ENCODE results near the gene ITGBL1. TPM values are rescaled to one million over a fixed set of nuclear protein-coding genes. Genes with fewer than 3 reads are reported as not detected.

ITGBL1 gene
- total RNA-seq, 1 experiment from 2014 or later = not detected

DNA sequence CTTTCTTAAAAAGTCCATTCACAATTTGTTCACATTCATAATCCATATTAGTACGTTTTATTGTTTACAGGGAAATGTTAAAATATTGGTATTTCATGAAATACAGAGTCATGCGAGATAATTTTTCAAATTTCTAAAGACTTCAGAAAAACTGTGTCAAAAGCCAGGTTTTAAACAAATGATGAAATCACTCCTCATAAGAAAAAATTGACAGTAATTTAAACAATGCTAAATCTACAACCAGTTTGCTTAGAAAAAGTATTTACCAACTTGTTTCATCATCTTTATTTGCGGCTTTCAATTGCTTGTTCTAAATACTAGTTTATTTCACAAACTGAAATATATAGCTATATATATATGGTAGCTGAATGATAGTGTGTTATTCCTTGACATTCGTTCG is 35.0 kb upstream of the ITGBL1 start:
- no peaks in the 10 kb centered on the region for H3K4me1 Mint-ChIP-seq (ENCODE audit: low read depth, unreplicated experiment)
- no peak for DNase-seq
- no TSS peak for BruUV-seq (replicated peaks)
- CTCF ChIA-PET = no interaction called here
- TF ChIP-seq, protein P1, sequence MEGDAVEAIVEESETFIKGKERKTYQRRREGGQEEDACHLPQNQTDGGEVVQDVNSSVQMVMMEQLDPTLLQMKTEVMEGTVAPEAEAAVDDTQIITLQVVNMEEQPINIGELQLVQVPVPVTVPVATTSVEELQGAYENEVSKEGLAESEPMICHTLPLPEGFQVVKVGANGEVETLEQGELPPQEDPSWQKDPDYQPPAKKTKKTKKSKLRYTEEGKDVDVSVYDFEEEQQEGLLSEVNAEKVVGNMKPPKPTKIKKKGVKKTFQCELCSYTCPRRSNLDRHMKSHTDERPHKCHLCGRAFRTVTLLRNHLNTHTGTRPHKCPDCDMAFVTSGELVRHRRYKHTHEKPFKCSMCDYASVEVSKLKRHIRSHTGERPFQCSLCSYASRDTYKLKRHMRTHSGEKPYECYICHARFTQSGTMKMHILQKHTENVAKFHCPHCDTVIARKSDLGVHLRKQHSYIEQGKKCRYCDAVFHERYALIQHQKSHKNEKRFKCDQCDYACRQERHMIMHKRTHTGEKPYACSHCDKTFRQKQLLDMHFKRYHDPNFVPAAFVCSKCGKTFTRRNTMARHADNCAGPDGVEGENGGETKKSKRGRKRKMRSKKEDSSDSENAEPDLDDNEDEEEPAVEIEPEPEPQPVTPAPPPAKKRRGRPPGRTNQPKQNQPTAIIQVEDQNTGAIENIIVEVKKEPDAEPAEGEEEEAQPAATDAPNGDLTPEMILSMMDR (IDR thresholded peaks at IDR 0.05; ENCODE audit: unreplicated experiment) = no peak
- no peaks in the 10 kb centered on the region for H3K27me3 Mint-ChIP-seq (ENCODE audit: unreplicated experiment)
- H3K9me3 Mint-ChIP-seq (ENCODE audit: low read depth, unreplicated experiment) = no peaks in the 10 kb centered on the region
- H3K36me3 Mint-ChIP-seq (ENCODE audit: insufficient read depth, unreplicated experiment) = no peaks in the 10 kb centered on the region
- H3K4me3 Mint-ChIP-seq (ENCODE audit: low read depth, unreplicated experiment) = no peak overlapping the region
- intact Hi-C loops (cut with micrococcal nuclease; ENCODE audit: unreplicated experiment) = loop anchor here (5.0 kb wide), 1 partner anchor 35 kb away; the partner anchor contains the start of gene ITGBL1
- H3K27ac Mint-ChIP-seq (ENCODE audit: unreplicated experiment) = no peak overlapping the region

DNA sequence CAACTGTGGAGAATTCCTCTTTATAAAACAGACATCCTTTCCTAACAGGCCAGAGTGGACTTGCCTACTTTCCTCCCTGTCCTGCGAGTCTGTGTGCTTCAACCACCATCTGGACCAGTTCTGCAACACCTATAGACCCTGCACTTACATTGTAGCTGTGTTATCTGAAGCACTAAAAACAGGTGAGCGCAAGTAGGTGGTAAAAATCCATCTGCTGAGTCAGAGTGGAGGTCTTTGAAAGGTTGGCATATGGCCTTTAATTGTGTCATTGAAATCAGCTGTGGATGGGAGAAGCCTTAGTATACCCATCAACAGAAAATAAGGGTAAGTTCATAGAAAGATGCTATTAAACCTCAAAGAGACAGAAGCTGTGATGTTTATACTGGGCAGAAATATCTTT is 28.6 kb upstream of the ITGBL1 start:
- no peak overlapping the region for H3K27ac Mint-ChIP-seq (ENCODE audit: unreplicated experiment)
- H3K4me1 Mint-ChIP-seq (ENCODE audit: low read depth, unreplicated experiment) = peaks cover 13% of the 10 kb centered on the region
- H3K4me3 Mint-ChIP-seq (ENCODE audit: low read depth, unreplicated experiment) = no peak overlapping the region
- H3K36me3 Mint-ChIP-seq (ENCODE audit: insufficient read depth, unreplicated experiment) = no peaks in the 10 kb centered on the region
- H3K27me3 Mint-ChIP-seq (ENCODE audit: unreplicated experiment) = no peaks in the 10 kb centered on the region
- CTCF ChIA-PET = no interaction called here
- DNase-seq = no peak
- no TSS peak for BruUV-seq (replicated peaks)
- intact Hi-C loops (cut with micrococcal nuclease; ENCODE audit: unreplicated experiment) = no loop called here
- no peaks in the 10 kb centered on the region for H3K9me3 Mint-ChIP-seq (ENCODE audit: low read depth, unreplicated experiment)
- TF ChIP-seq, protein P1 (IDR thresholded peaks at IDR 0.05; ENCODE audit: unreplicated experiment) = no peak

DNA sequence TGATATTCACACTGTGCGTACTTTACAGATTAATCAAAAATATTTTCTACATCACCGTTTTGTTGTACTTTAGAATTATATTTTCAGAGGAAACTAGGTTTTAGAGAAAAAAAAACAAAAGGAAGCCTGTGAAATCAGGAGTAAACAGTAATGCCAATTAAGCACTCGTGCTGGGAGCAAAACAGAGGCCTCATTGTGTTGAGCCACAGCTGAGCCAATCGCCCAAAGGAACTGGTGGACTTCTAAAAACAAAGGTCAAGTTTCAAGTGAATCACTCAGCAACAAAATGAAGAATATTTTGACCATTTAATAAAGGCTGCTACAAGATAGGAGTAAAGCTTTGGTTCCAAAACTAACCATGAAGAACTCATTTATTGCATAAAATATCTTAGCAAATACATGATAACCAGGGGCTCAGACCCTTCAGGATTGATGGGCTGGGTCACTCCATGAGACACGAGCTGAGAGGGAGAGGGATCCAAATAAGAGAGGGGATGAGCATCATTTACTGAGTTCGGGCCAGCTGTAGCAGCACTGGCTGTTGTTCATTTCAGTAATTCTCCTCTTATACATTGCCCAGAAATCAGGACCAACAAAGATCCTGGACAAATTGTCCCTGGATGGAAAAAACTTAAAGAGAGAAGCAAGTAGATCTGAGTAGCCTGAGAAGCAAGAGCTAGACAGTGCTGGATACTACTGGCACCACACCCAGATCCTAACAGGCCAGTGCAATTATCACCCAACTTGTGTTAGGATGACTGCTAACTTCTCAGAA is 27.9 kb upstream of the ITGBL1 start:
- CTCF ChIA-PET = no interaction called here
- Mint-ChIP-seq H3K27ac (ENCODE audit: unreplicated experiment) (peak overlapping the region; percentile 47), H3K4me1 (ENCODE audit: low read depth, unreplicated experiment) (peaks cover 13% of the 10 kb centered on the region), H3K27me3 (ENCODE audit: unreplicated experiment) (no peaks in the 10 kb centered on the region), H3K9me3 (ENCODE audit: low read depth, unreplicated experiment) (no peaks in the 10 kb centered on the region), H3K4me3 (ENCODE audit: low read depth, unreplicated experiment) (no peak overlapping the region), H3K36me3 (ENCODE audit: insufficient read depth, unreplicated experiment) (no peaks in the 10 kb centered on the region)
- DNase-seq = peak; percentile 7
- no TSS peak for BruUV-seq (replicated peaks)
- TF ChIP-seq, protein P1 (IDR thresholded peaks at IDR 0.05; ENCODE audit: unreplicated experiment) = no peak
- intact Hi-C loops (cut with micrococcal nuclease; ENCODE audit: unreplicated experiment) = no loop called here

DNA sequence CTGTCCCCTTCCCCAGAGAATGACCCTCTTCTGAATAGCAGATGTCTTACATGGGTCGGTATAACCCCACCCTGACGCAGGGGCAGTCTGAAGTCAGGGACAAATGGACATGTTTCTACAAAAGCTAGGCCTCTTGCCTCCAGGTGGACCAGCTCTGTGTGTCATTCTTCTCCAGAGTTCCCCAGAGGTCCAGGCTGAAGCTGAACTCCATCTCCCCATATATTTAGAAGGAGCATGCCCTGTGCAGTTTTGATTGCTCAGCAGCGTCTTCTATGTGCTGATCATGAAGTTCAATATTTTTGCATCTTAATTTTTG is 27.4 kb upstream of the ITGBL1 start:
- H3K36me3 Mint-ChIP-seq (ENCODE audit: insufficient read depth, unreplicated experiment) = no peaks in the 10 kb centered on the region
- no peaks in the 10 kb centered on the region for H3K9me3 Mint-ChIP-seq (ENCODE audit: low read depth, unreplicated experiment)
- TF ChIP-seq, protein P1 (IDR thresholded peaks at IDR 0.05; ENCODE audit: unreplicated experiment) = no peak
- no peak overlapping the region for H3K4me3 Mint-ChIP-seq (ENCODE audit: low read depth, unreplicated experiment)
- no TSS peak for BruUV-seq (replicated peaks)
- CTCF ChIA-PET = no interaction called here
- no peaks in the 10 kb centered on the region for H3K27me3 Mint-ChIP-seq (ENCODE audit: unreplicated experiment)
- DNase-seq = no peak
- no peak overlapping the region for H3K27ac Mint-ChIP-seq (ENCODE audit: unreplicated experiment)
- intact Hi-C loops (cut with micrococcal nuclease; ENCODE audit: unreplicated experiment) = no loop called here
- peaks cover 13% of the 10 kb centered on the region for H3K4me1 Mint-ChIP-seq (ENCODE audit: low read depth, unreplicated experiment)

Measured in Calu3 (cell line).